Type B pancreatic cell (in vitro differentiated cells): ENCODE results near the gene SH3RF2. TPM values are rescaled to one million over a fixed set of nuclear protein-coding genes. Genes with fewer than 3 reads are reported as not detected.
A peak's percentile ranks its signal among the peaks of the same experiment; 100 is the strongest.

ENCODE experiments used
- DNase-seq: peaks from one replicate; pipeline ENCODE4 v3.0.0; 2021; ENCODE audit warnings: mixed read lengths; ENCODE audit not compliant: unreplicated experiment; ENCODE audit errors: extremely low spot score
- H3K27ac Mint-ChIP-seq: 2 replicates; pipeline ENCODE4 v1.8.0; 2021; ENCODE audit warnings: mild to moderate bottlenecking, mixed read lengths
- H3K27me3 Mint-ChIP-seq: 2 replicates; pipeline ENCODE4 v1.8.0; 2021; ENCODE audit warnings: mixed read lengths
- H3K36me3 Mint-ChIP-seq: 2 replicates; pipeline ENCODE4 v1.8.0; 2021; ENCODE audit warnings: mixed read lengths
- H3K4me1 Mint-ChIP-seq: one replicate; pipeline ENCODE4 v1.8.0; 2021; ENCODE audit warnings: mixed read lengths; ENCODE audit not compliant: unreplicated experiment
- H3K4me3 Mint-ChIP-seq: 2 replicates; pipeline ENCODE4 v1.8.0; 2021; ENCODE audit warnings: mild to moderate bottlenecking, mixed read lengths
- H3K9me3 Mint-ChIP-seq: 2 replicates; pipeline ENCODE4 v1.8.0; 2021; ENCODE audit warnings: mixed read lengths
- CTCF ChIP-seq: fragments of 200-600 bp; sonication (generic); conservative IDR thresholded peaks from 2 replicates; pipeline ENCODE4 v1.5.0; 2021; ENCODE audit warnings: antibody characterized with exemption, mild to moderate bottlenecking
- total RNA-seq: library from RNA; stranded (reverse); gene quantifications from 2 replicates; pipeline ENCODE4 v1.2.1, GENCODE V29; 2021; ENCODE audit warnings: low replicate concordance

The SH3RF2 gene
- total RNA-seq, 1 donor from 2014 or later: 11.2 TPM

DNA sequence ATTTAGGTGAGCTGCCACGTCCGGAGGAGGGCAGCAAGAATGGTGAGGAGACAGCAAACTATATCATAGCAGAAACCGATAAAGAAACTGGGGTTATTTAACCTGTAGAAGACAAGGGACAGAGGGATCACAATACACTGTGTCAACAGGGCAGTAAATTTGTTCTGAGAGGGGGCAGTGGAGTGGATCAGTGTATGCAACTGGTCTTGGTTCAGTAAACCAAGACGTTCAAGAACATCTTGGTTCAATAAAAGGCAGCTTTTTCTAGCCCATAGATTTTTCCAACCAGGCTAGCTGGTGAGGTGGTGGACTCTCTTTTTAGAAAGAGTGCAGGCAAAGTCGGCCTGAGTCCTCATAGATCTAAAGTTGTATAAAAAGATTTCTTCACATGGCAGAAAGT, 113.7 kb downstream of the SH3RF2 start:
- H3K27me3 Mint-ChIP-seq: no peaks in the 10 kb centered on the region
- H3K36me3 Mint-ChIP-seq: peaks cover 5% of the 10 kb centered on the region
- H3K9me3 Mint-ChIP-seq: no peaks in the 10 kb centered on the region
- H3K27ac Mint-ChIP-seq: peak overlapping the region; percentile 65
- peaks cover 11% of the 10 kb centered on the region for H3K4me1 Mint-ChIP-seq
- no peak overlapping the region for H3K4me3 Mint-ChIP-seq
- no peak for TF ChIP-seq CTCF
- DNase-seq: no peak

GRCh38 chr5:146051678-146052077, 115.3 kb downstream of the SH3RF2 start:
- H3K27ac Mint-ChIP-seq: no peak overlapping the region
- no peak for DNase-seq
- no peaks in the 10 kb centered on the region for H3K27me3 Mint-ChIP-seq
- peaks cover 11% of the 10 kb centered on the region for H3K4me1 Mint-ChIP-seq
- H3K9me3 Mint-ChIP-seq: no peaks in the 10 kb centered on the region
- no peak for TF ChIP-seq CTCF
- peaks cover 5% of the 10 kb centered on the region for H3K36me3 Mint-ChIP-seq
- H3K4me3 Mint-ChIP-seq: no peak overlapping the region

GRCh38 chr5:146052780-146053179, 116.4 kb downstream of the SH3RF2 start:
- Mint-ChIP-seq H3K27me3 (no peaks in the 10 kb centered on the region), H3K4me1 (peaks cover 11% of the 10 kb centered on the region), H3K36me3 (peaks cover 5% of the 10 kb centered on the region), H3K27ac (no peak overlapping the region), H3K4me3 (no peak overlapping the region), H3K9me3 (no peaks in the 10 kb centered on the region)
- peak; percentile 59 for TF ChIP-seq CTCF
- no peak for DNase-seq

- no peak for DNase-seq
- Mint-ChIP-seq H3K27ac (no peak overlapping the region), H3K27me3 (no peaks in the 10 kb centered on the region)
Measured at GRCh38 chr5:146055432-146055831, 119.1 kb downstream of the SH3RF2 start.

GRCh38 chr5:146059460-146060220, 123.3 kb downstream of the SH3RF2 start:
- H3K4me1 Mint-ChIP-seq: peaks cover 8% of the 10 kb centered on the region
- TF ChIP-seq CTCF: no peak
- H3K36me3 Mint-ChIP-seq: peaks cover 17% of the 10 kb centered on the region
- no peak overlapping the region for H3K4me3 Mint-ChIP-seq
- peak overlapping the region; percentile 9 for H3K27ac Mint-ChIP-seq
- no peaks in the 10 kb centered on the region for H3K9me3 Mint-ChIP-seq
- no peaks in the 10 kb centered on the region for H3K27me3 Mint-ChIP-seq
- DNase-seq: no peak

More at GRCh38 chr5:146055432-146055831, 119.1 kb downstream of the SH3RF2 start:
- peaks cover 4% of the 10 kb centered on the region for H3K36me3 Mint-ChIP-seq
- H3K9me3 Mint-ChIP-seq: no peaks in the 10 kb centered on the region
- H3K4me3 Mint-ChIP-seq: no peak overlapping the region
- TF ChIP-seq CTCF: no peak
- H3K4me1 Mint-ChIP-seq: peaks cover 8% of the 10 kb centered on the region
